A549 (cell line): ENCODE data around the gene NDUFAF2.

Experiments used
- CHD2 ChIP-seq: fragments of 150-350 bp; IDR thresholded peaks from 2 replicates; pipeline ENCODE4 v1.6.1; 2014; ENCODE audit warnings: low read length; ENCODE audit not compliant: partially characterized antibody
- CTCF ChIP-seq: fragments of >200 bp; sonication (Bioruptor Twin); formaldehyde crosslinking; IDR thresholded peaks from 3 replicates; pipeline ENCODE4 v1.5.1; 2016
- ESRRA ChIP-seq: fragments of 150-350 bp; IDR thresholded peaks from 2 replicates; pipeline ENCODE4 v1.6.1; 2014; ENCODE audit warnings: mild to moderate bottlenecking, low read length, borderline replicate concordance
- POLR2A ChIP-seq: IDR thresholded peaks from 2 replicates; pipeline ENCODE4 v1.6.1; 2012; ENCODE audit warnings: mild to moderate bottlenecking, low read length
- TF ChIP-seq, protein P1 (sequence below): fragments of 150-350 bp; IDR thresholded peaks from 2 replicates; pipeline ENCODE4 v1.6.1; 2014; ENCODE audit warnings: low read depth, mild to moderate bottlenecking, low read length

DNA sequence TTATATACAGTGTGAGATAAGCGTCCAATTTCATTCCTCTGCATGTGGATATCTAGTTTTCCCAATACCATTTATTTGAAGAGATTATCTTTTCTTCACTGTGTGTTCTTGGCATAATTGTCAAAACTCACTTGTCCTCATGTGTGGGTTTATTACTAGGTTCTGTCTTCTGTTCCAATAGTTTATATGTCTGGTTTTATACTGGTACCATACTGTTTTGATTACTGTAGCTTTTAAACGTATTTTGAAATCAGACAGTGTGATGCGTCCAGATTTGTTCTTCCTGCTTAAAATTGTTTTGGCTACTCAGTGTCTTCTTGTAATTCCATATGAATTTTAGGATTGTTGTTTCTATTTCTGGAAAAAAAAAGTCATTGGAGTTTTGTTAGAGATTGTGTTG is 10.2 kb downstream of the NDUFAF2 start:
- TF ChIP-seq CTCF (no peak), POLR2A (no peak), ESRRA (no peak), CHD2 (no peak)
- TF ChIP-seq, protein P1, sequence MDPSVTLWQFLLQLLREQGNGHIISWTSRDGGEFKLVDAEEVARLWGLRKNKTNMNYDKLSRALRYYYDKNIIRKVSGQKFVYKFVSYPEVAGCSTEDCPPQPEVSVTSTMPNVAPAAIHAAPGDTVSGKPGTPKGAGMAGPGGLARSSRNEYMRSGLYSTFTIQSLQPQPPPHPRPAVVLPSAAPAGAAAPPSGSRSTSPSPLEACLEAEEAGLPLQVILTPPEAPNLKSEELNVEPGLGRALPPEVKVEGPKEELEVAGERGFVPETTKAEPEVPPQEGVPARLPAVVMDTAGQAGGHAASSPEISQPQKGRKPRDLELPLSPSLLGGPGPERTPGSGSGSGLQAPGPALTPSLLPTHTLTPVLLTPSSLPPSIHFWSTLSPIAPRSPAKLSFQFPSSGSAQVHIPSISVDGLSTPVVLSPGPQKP: no peak
